ENCODE data around the gene GALNT13. TPM values are rescaled to one million over a fixed set of nuclear protein-coding genes. Genes with fewer than 3 reads are reported as not detected.

The GALNT13 gene
- total RNA-seq, 1 donor from 2014 or later: 0.19 TPM

- intact Hi-C loops (cut with micrococcal nuclease): no loop called here
Measured at GRCh38 chr2:154452906-154453493, 581.3 kb downstream of the GALNT13 start.

GRCh38 chr2:154455166-154455565 is 583.4 kb downstream of the GALNT13 start:
- intact Hi-C loops (cut with micrococcal nuclease): no loop called here
- DNase-seq: no peak
- Histone ChIP-seq H3K4me1 (peaks cover 17% of the 10 kb centered on the region), H3K27ac (replicated peaks) (no peak overlapping the region), H3K36me3 (no peaks in the 10 kb centered on the region), H3K27me3 (ENCODE audit: low read depth) (no peaks in the 10 kb centered on the region), H3K4me3 (peak overlapping the region; percentile 56), H3K9me3 (replicated peaks) (no peaks in the 10 kb centered on the region)
- TF ChIP-seq CTCF (IDR thresholded peaks at IDR 0.05; ENCODE audit: borderline replicate concordance): no peak

More at GRCh38 chr2:154452906-154453493, 581.3 kb downstream of the GALNT13 start:
- Histone ChIP-seq H3K9me3 (replicated peaks) (no peaks in the 10 kb centered on the region), H3K27me3 (ENCODE audit: low read depth) (no peaks in the 10 kb centered on the region), H3K4me3 (no peak overlapping the region), H3K4me1 (peaks cover 17% of the 10 kb centered on the region), H3K36me3 (no peaks in the 10 kb centered on the region), H3K27ac (replicated peaks) (no peak overlapping the region)
- no peak for DNase-seq
- peak; percentile 60 for TF ChIP-seq CTCF (IDR thresholded peaks at IDR 0.05; ENCODE audit: borderline replicate concordance)

- H3K9me3 ChIP-seq (replicated peaks): no peaks in the 10 kb centered on the region
- H3K27me3 ChIP-seq (ENCODE audit: low read depth): no peaks in the 10 kb centered on the region
- H3K27ac ChIP-seq (replicated peaks): peak overlapping the region; percentile 23
- TF ChIP-seq CTCF (IDR thresholded peaks at IDR 0.05; ENCODE audit: borderline replicate concordance): no peak
- intact Hi-C loops (cut with micrococcal nuclease): no loop called here
- no peak for DNase-seq
- peaks cover 17% of the 10 kb centered on the region for H3K4me1 ChIP-seq
- peak overlapping the region; percentile 56 for H3K4me3 ChIP-seq
- H3K36me3 ChIP-seq: no peaks in the 10 kb centered on the region
Measured at GRCh38 chr2:154455866-154456265, 584.1 kb downstream of the GALNT13 start.

- Histone ChIP-seq H3K27ac (replicated peaks) (no peak overlapping the region), H3K27me3 (ENCODE audit: low read depth) (no peaks in the 10 kb centered on the region), H3K4me1 (peaks cover 17% of the 10 kb centered on the region), H3K4me3 (no peak overlapping the region), H3K9me3 (replicated peaks) (no peaks in the 10 kb centered on the region), H3K36me3 (no peaks in the 10 kb centered on the region)
- intact Hi-C loops (cut with micrococcal nuclease): no loop called here
- no peak for DNase-seq
- no peak for TF ChIP-seq CTCF (IDR thresholded peaks at IDR 0.05; ENCODE audit: borderline replicate concordance)
Measured at GRCh38 chr2:154457286-154457685, 585.6 kb downstream of the GALNT13 start.

GRCh38 chr2:154459286-154459685 is 587.6 kb downstream of the GALNT13 start:
- H3K27me3 ChIP-seq (ENCODE audit: low read depth): no peaks in the 10 kb centered on the region
- peaks cover 13% of the 10 kb centered on the region for H3K4me1 ChIP-seq
- no peaks in the 10 kb centered on the region for H3K36me3 ChIP-seq
- TF ChIP-seq CTCF (IDR thresholded peaks at IDR 0.05; ENCODE audit: borderline replicate concordance): no peak
- H3K27ac ChIP-seq (replicated peaks): no peak overlapping the region
- no peak for DNase-seq
- H3K9me3 ChIP-seq (replicated peaks): no peaks in the 10 kb centered on the region
- intact Hi-C loops (cut with micrococcal nuclease): no loop called here
- H3K4me3 ChIP-seq: no peak overlapping the region
